GM15510 (cell line): Measurements from ENCODE around the gene ACO1.

Source experiments
- POLR2A ChIP-seq: IDR thresholded peaks from 3 replicates; pipeline ENCODE4 v1.6.1; 2011; ENCODE audit warnings: borderline replicate concordance; ENCODE audit not compliant: insufficient read length; ENCODE audit errors: extremely low read depth

ACO1 gene

GRCh38 chr9:32398207-32398606 lies 13.8 kb downstream of the ACO1 start:
- TF ChIP-seq POLR2A, result no peak

- no peak for TF ChIP-seq POLR2A
Measured at GRCh38 chr9:32399110-32399815, 14.8 kb downstream of the ACO1 start.

- TF ChIP-seq POLR2A, result no peak
Measured at GRCh38 chr9:32401488-32401887, 17.0 kb downstream of the ACO1 start.

- TF ChIP-seq POLR2A, result no peak
Measured at GRCh38 chr9:32403567-32404260, 19.3 kb downstream of the ACO1 start.

- TF ChIP-seq POLR2A, result no peak
Measured at GRCh38 chr9:32404402-32404801, 20.0 kb downstream of the ACO1 start.

GRCh38 chr9:32404856-32405255 lies 20.4 kb downstream of the ACO1 start:
- TF ChIP-seq POLR2A, result no peak

GRCh38 chr9:32405506-32405905 lies 21.1 kb downstream of the ACO1 start:
- no peak for TF ChIP-seq POLR2A

- no peak for TF ChIP-seq POLR2A
Measured at GRCh38 chr9:32406046-32406445, 21.6 kb downstream of the ACO1 start.

GRCh38 chr9:32411753-32412152 lies 27.3 kb downstream of the ACO1 start:
- TF ChIP-seq POLR2A, result no peak

- TF ChIP-seq POLR2A, result no peak
Measured at GRCh38 chr9:32412440-32412839, 28.0 kb downstream of the ACO1 start.

- TF ChIP-seq POLR2A, result no peak
Measured at GRCh38 chr9:32413424-32413823, 29.0 kb downstream of the ACO1 start.

GRCh38 chr9:32414856-32415255 lies 30.4 kb downstream of the ACO1 start:
- no peak for TF ChIP-seq POLR2A

GRCh38 chr9:32419921-32420320 lies 35.5 kb downstream of the ACO1 start:
- no peak for TF ChIP-seq POLR2A

- TF ChIP-seq POLR2A, result no peak
Measured at GRCh38 chr9:32422237-32422806, 37.9 kb downstream of the ACO1 start.

- no peak for TF ChIP-seq POLR2A
Measured at GRCh38 chr9:32423371-32423770, 38.9 kb downstream of the ACO1 start.

GRCh38 chr9:32424616-32425015 lies 40.2 kb downstream of the ACO1 start:
- no peak for TF ChIP-seq POLR2A
